Measurements from ENCODE around the gene TRMT1L.
"Not testable (repeated sequence)": the region's sequence is repeated elsewhere in the genome, so short reads cannot be mapped to it uniquely, and the experiment has no call there.

Gene TRMT1L

GRCh38 chr1:185156854-185157598 lies at the start of gene TRMT1L, which contains the start of gene SWT1:
TRMT1L (minus strand) TSS chr1:185156953; CDS start chr1:185156712, 241 bp downstream.
SWT1 (plus strand) TSS chr1:185157167; CDS start chr1:185160842, 3,675 bp downstream.
- DNase-seq (ENCODE audit: low spot score) = peak; percentile 93
- TF ChIP-seq CTCF (IDR thresholded peaks at IDR 0.05; ENCODE audit: extremely low read depth, missing control alignments) = no peak

- TF ChIP-seq CTCF (IDR thresholded peaks at IDR 0.05; ENCODE audit: extremely low read depth, missing control alignments) = no peak
- DNase-seq (ENCODE audit: low spot score) = no peak
Observed at GRCh38 chr1:185200889-185201288, 44.1 kb upstream of the TRMT1L start.

- DNase-seq (ENCODE audit: low spot score) = not testable (repeated sequence)
Observed at GRCh38 chr1:185198712-185199111, 42.0 kb upstream of the TRMT1L start.

GRCh38 chr1:185193756-185194155 lies 37.0 kb upstream of the TRMT1L start:
- no peak for TF ChIP-seq CTCF (IDR thresholded peaks at IDR 0.05; ENCODE audit: extremely low read depth, missing control alignments)
- no peak for DNase-seq (ENCODE audit: low spot score)

- DNase-seq (ENCODE audit: low spot score) = peak; percentile 66
Observed at GRCh38 chr1:185170291-185170848, 13.6 kb upstream of the TRMT1L start.

GRCh38 chr1:185166106-185166505 lies 9.4 kb upstream of the TRMT1L start:
- no peak for DNase-seq (ENCODE audit: low spot score)
- TF ChIP-seq CTCF (IDR thresholded peaks at IDR 0.05; ENCODE audit: extremely low read depth, missing control alignments) = no peak

More at GRCh38 chr1:185170291-185170848, 13.6 kb upstream of the TRMT1L start:
- TF ChIP-seq CTCF (IDR thresholded peaks at IDR 0.05; ENCODE audit: extremely low read depth, missing control alignments) = peak; percentile 53

- no peak for TF ChIP-seq CTCF (IDR thresholded peaks at IDR 0.05; ENCODE audit: extremely low read depth, missing control alignments)
- no peak for DNase-seq (ENCODE audit: low spot score)
Observed at GRCh38 chr1:185162491-185162890, 5.7 kb upstream of the TRMT1L start.

All from GM20000 (cell line).